Hepatocyte (in vitro differentiated cells): Measurements from ENCODE around the gene ABCD2.

ENCODE experiments used
- EZH2 ChIP-seq: fragments of 200-600 bp; sonication (generic); IDR thresholded peaks from 2 replicates; pipeline ENCODE4 v1.6.1; 2016; ENCODE audit warnings: antibody characterized with exemption, mild to moderate bottlenecking, borderline replicate concordance
- TF ChIP-seq, protein P1 (sequence below): fragments of 200-600 bp; sonication (generic); IDR thresholded peaks from 2 replicates; pipeline ENCODE4 v1.5.1; 2016; ENCODE audit warnings: antibody characterized with exemption, mild to moderate bottlenecking; ENCODE audit not compliant: poor library complexity

DNA sequence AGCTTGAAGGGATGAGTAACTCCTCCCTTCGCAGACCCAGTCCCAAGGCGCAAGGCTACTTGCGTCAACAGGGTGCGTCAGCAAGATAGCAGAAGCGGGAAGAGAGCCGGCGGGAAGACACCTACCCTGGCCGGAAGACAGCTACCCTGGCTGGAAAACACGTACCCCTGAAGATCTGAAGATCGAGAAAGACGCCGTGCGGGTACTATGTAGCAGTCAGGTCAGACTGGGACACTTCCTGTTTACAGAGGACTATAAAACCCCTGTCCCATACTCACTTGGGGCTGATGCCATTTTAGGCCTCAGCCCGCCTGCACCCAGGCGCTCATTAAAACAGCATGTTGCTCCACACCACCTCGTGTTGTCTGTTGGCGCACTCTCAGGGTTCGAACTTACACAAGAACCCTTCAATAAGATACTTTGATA is 80.9 kb downstream of the ABCD2 start:
- TF ChIP-seq, protein P1, sequence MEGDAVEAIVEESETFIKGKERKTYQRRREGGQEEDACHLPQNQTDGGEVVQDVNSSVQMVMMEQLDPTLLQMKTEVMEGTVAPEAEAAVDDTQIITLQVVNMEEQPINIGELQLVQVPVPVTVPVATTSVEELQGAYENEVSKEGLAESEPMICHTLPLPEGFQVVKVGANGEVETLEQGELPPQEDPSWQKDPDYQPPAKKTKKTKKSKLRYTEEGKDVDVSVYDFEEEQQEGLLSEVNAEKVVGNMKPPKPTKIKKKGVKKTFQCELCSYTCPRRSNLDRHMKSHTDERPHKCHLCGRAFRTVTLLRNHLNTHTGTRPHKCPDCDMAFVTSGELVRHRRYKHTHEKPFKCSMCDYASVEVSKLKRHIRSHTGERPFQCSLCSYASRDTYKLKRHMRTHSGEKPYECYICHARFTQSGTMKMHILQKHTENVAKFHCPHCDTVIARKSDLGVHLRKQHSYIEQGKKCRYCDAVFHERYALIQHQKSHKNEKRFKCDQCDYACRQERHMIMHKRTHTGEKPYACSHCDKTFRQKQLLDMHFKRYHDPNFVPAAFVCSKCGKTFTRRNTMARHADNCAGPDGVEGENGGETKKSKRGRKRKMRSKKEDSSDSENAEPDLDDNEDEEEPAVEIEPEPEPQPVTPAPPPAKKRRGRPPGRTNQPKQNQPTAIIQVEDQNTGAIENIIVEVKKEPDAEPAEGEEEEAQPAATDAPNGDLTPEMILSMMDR = no peak
- TF ChIP-seq EZH2 = no peak
